Ecto neural progenitor cell (in vitro differentiated cells): ENCODE data around the gene ATCAY.

Experiments
- DNase-seq: peaks from one replicate; pipeline ENCODE4 v3.0.0-alpha.2; 2018; ENCODE audit warnings: low spot score

Gene ATCAY

DNA sequence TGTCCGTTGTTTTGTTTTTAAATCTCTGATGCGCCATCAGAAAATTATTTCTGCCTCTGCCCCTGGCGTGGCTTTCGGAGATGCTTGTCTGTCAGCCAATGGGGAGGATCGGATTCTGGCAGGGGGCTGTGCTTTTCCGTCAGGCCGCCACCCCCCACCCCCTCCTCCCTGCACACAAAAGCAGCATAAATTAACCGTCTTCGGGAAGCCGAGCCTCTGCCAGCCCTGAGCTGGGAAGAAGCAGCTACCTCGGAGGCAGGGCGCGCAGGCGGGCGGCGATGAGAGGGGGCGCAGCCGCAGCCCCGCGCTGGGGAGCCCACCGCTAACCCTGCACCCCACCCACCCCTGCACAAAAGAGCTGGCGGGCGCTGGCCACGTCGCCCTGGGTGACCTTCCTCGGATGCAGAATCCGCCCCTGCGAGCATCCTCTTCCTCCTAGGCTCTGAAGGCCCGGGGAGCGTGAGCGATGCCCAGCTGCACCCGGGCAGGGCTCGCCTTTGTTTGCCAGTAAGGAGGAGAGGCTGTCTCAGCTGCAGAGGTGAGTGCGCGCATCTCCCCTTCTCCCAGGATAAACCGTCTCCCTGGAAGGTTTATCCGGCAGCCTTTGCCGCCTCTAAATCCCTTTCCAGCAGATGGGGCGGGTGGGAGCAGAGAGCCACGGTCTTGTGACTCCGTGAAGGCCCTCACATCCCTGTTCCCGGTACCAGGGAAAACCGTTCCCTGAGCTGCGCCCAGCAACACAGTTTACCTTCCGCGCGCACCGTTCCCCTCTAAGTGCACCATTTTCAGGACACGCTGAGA is at the start of gene ATCAY:
ATCAY (plus strand) TSS at position 215 of the 801 bp plus-strand sequence. CDS start 5,083 bp downstream, outside the sequence.
- DNase-seq = peak; percentile 88

DNA sequence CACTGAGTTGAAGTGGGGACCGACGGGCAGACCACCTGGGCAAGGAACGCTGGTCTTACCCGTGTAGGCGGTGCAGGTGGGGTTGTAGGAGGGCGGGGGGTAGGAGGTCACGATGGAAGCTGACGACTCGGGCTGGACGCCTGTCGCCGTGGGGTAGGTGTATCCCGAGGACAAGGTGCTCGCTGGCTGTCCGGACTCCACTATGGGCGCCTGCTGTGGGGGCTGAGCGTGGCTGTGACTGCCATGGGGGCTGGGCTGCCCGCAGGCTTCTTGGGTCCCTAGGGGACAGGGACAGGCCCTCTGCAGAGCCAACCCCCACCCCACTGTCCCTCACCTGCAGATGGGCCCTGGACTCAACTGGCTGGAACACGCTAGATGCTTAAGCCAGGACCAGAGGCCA is 48.9 kb upstream of the ATCAY start:
- no peak for DNase-seq

DNA sequence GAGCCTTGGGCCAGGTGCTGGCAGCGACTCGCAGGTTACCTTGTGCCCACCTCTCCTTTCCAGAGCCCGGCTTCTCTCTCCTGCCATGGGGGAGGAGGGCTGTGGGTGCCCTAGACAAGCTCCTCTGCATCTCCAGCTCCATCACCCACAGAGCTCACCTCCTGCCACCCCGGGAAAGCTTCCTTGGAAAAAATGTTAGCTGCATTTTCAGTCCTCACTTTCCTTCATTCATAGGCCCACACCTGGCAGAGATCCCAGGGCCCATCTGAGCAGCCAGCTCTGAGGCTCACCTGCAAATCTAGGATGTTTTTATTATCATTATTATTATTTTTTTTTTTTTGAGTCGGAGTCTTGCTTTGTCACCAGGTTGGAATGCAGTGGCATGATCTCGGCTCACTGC is 48.5 kb upstream of the ATCAY start:
- DNase-seq = no peak

DNA sequence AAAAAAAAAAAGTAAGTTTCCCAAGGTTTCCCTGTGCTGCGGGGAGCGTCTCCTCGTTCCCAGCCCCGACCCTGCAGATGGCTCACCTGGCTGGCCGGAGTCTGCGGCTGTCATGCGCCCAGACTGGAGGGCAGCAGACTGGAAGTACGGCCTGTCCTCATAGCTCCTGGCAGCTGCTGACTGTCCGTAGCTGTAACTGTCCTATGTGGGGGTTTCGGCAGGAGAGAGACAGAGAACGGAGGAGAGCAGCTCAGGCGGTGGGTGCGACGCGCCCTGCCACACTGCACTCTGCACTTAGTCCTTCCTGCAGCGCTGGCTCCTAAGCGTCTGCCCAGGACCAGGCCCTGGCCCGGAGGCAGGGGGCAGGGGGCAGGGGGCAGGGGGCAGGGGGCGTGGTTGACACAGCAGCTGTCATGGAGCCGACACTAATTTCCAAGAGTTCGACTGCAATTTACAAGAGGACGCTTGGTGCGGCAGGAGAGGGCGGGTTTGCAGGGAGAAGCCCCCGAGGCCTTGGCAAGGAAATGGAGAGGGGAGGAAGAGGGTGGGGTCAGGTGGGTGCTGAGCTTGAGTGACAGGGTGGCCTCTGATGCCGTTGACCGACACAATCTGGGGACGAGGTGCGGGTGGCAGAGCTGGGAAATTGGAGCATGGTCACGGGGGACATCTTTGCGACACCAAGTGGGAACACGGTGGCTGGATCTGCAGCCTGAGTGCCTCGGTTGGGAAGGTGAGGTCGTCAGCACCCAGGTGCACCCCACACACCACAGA is 46.7 kb upstream of the ATCAY start:
- DNase-seq = no peak

- no peak for DNase-seq
Observed at GRCh38 chr19:3834349-3835054, 46.0 kb upstream of the ATCAY start.

DNA sequence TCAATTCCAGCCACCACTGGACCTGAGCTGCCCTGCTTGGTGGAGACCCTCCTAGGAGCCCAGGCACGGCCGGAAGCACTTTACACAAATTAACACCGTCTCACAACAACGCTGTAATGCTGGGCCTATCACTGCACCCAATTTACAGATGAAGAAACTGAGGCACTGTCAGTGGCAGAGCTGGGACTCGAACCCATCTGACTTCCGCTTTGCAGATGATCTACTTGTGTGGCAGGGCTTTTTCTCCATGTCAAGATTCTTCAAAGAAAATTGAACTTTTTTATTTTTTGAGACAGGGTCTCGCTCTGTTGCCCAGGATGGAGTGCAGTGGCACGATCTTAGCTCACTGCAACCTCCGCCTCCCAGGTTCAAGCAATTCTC is 45.4 kb upstream of the ATCAY start:
- DNase-seq = no peak

- no peak for DNase-seq
Observed at GRCh38 chr19:3836887-3837286, 43.6 kb upstream of the ATCAY start.

- DNase-seq = no peak
Observed at GRCh38 chr19:3837332-3837731, 43.2 kb upstream of the ATCAY start.

- DNase-seq = no peak
Observed at GRCh38 chr19:3837922-3838321, 42.6 kb upstream of the ATCAY start.

- DNase-seq = no peak
Observed at GRCh38 chr19:3838661-3839060, 41.8 kb upstream of the ATCAY start.

- no peak for DNase-seq
Observed at GRCh38 chr19:3839941-3840340, 40.5 kb upstream of the ATCAY start.

GRCh38 chr19:3840804-3841203 is 39.7 kb upstream of the ATCAY start:
- DNase-seq = no peak

DNA sequence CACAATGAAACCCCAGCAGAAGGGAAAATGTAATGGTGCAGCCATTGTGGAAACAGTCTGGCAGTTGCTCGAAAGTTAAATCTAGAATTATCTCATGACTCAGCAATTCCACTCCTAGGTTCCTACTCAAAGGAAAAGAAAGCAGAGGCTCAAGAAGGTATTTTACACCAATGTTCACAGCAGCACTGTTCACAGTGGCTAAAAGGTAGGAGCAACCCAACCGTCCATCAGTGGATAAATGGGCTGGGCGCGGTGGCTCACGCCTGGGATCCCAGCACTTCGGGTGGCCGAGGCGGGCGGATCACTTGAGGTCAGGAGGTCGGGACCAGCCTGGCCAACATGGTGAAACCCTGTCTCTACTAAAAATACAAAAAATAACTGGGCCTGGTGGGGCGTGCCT is 37.5 kb upstream of the ATCAY start:
- no peak for DNase-seq

- DNase-seq = no peak
Observed at GRCh38 chr19:3844596-3844995, 35.9 kb upstream of the ATCAY start.

GRCh38 chr19:3849092-3849491 is 31.4 kb upstream of the ATCAY start:
- DNase-seq = no peak

- DNase-seq = no peak
Observed at GRCh38 chr19:3849787-3850186, 30.7 kb upstream of the ATCAY start.

DNA sequence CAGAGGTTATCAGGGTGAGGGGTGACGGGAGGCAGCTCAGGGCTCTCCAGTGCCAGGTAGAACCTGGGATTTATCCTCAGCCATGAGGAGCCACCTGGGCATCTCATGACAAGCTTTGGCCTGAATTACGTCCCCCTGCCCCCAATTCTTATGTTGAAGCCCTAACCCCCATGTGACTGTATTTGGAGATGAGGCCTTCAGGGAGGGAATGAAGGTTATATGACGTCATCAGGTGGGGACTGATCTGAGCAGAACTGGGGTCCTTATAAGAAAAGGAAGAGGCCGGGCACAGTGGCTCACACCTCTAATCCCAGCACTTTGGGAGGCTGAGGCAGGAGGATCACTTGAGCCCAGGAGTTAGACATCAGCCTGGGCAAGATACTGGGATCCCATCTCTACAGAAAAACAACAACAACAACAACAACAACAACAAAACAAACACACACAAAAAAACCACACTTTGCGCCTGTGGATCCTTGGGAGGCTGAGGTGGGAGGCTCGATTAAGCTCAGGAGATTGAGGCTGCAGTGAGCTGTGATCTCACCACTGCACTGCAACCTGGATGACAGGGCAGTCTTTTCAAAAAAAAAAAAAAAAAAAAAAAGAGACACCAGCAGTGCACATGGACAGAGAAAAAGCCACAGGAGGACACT is 30.0 kb upstream of the ATCAY start:
- DNase-seq = no peak

DNA sequence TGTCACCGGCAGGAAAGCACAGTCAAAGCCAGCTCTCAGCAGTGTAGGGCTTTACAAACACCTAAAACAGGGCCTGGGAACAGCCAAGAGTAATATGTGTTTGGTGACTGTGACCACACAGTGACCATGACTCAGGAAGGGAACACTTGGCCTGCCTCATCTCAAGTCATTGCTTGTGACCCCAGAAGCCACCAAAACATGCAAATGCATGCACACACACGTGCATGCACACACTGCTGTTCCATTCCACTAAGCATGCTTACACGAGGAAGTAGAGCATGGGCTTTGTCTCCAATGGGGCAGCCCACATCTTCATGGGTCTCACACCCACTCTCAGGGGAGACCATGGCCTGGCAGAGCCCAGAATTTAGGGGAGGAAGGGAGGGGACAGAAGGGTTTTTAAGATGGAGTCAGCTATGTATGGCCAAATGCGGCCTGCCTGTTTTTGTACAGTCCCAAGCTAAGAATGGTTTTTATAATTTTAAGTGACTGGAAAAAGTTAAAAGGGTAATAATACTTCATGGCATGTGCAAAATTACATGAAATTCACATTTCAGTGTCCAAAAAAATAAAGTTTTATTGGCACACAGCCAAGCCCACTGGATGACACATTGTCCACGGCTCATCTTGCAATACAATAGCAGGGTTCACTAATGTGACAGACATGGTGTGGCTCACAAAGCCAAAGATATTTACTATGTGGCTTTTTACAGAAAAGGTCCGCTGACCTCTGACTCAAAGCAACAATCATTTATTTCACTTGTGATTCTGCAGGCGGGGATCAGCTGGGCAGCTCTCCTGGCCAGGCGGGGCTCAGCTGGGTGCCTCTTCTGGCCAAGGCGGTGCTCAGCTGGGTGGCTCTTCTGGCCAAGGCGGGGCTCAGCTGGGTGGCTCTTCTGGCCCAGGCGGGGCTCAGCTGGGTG is 29.0 kb upstream of the ATCAY start:
- no peak for DNase-seq

GRCh38 chr19:3852177-3852511 is 28.3 kb upstream of the ATCAY start:
- no peak for DNase-seq

GRCh38 chr19:3852614-3853254 is 27.8 kb upstream of the ATCAY start:
- no peak for DNase-seq

GRCh38 chr19:3855320-3855719 is 25.2 kb upstream of the ATCAY start:
- DNase-seq = no peak
